Measurements from ENCODE around the gene PDZD2.

PDZD2 gene

DNA sequence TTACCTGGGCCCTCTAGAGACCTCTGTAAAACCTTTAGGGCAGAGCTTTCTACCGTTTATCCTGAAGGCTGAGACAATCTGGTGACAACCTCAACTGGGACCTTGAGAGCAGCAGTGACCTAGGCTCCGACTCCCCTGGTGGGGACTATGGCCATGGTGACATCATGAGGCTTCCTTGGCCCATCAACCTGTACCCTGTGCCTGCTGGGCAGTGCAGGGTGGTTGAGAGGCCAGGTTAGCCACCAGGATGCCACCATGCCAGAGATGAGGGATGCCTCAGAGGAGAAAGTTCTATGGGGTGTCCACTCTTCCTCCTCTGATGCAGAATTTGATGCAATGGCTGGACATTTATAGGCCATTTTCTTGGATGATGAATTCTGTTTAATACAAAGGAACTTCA, 194.8 kb downstream of the PDZD2 start:
- no peak for DNase-seq

- DNase-seq, result no peak
Observed at GRCh38 chr5:31844622-31845345, 205.9 kb downstream of the PDZD2 start.

GRCh38 chr5:31845361-31845760, 206.4 kb downstream of the PDZD2 start:
- DNase-seq, result peak; percentile 8

- no peak for DNase-seq
Observed at GRCh38 chr5:31846934-31847333, 208.0 kb downstream of the PDZD2 start.

- no peak for DNase-seq
Observed at GRCh38 chr5:31847354-31847753, 208.4 kb downstream of the PDZD2 start.

DNA sequence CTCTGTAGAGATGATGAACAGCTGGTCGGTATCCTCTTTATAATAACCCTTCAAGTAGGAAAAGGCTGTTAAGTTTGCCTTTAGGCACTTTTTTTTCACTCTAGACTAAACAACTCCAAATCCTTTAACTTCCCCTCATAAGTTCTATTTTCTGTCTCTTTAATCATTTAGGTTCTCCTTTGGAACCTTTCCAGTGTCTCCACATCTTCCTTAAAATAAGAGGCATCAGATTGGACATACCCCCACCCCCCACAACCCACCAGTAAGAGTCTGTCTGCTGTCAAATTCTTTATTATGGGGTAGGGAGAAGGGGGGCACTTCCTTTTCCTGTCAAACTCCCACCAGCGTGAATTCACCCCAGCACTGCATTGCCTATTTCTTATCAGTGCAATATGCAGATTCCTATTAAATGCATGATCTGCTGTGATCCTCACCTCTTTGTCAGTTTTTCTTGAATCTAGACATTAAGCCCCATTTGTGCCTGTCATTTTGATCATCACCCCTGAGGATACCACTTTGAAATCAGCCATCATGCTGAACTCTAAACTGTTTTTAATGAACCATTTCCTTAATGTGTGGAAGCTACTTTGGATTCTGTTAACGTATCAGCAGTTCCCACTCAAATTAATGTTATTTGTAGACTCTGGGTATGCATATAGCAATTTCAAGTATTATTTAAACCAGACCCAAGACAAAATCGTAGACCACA, 212.2 kb downstream of the PDZD2 start:
- DNase-seq, result no peak

DNA sequence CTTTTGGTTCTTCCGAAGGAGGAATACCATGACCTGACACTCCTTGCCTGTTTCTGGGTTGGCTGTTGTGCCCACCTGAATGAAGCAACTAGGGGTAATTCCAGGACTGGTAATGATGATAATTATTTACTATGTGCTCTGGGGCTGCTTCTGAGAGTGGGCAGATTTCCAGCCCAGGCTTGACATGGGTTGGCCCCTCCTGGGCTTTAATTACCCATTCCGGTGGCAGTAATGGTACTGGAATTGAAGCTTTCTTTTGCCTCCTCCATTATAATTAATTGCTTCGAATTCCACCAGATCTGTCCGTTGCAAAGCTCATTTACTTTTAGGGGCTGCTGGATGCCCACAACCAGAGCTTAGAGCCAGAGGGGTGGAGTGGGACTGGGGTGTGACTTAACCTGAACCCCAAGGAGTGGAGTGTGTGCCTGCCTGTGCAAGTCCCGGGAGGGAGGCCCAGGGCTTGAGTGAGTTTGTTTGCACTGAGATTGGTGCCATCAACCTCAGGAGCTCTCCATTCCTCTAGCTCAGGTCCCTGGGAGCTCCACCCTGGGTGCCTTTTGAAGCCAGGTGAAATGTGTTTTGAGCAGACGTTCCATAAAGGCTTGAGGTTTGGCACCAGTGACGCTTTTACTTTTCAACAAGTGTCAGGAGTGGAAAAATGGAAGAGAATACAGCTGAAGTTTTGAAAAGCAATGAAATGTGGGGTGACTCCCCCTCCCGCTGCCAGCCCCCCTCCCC, 214.6 kb downstream of the PDZD2 start:
- DNase-seq, result no peak

- DNase-seq, result no peak
Observed at GRCh38 chr5:31854181-31855133, 215.5 kb downstream of the PDZD2 start.

DNA sequence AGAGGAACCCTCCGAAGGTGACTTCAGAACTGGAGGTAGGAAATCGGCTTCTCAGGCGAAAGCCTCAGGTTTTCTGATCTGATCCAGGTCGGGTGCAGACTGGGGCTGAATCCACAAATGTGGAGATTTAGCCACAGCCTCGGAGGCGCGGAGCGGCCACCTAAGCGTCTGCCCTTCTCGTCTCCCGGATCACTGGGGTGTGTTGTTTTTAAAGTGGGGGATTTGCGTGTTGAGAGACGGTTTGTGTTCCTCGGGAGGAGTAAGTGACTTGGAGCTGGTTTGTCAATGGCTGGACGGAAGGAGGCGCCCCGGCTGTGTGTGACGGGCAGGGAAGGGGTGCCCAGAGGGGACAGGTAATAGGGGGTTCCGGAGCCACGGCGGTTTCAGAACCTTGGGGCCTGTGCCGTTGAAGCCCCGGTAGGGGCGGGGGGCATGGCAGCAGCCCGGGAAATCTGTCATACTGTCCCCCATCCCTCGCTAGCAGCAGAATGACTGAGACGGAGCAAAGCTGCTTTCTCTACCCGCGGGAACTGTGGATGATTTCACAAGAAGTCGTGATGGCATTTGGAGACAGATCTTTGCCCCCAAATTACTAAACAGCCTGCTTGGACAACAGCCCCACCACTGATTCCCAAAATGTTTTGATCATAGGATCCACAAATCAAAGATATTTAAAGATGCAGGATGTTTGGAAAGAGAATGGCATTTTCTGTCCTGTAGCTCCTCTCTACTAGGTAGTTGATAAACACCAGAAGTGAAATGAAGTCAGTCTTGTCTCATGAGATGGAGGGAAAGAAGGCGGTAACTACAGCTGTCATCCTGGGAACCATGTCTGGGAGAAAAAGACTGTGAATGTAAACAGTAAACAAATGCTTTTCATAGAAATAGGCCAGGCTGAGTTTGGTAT, 216.5 kb downstream of the PDZD2 start:
- no peak for DNase-seq

DNA sequence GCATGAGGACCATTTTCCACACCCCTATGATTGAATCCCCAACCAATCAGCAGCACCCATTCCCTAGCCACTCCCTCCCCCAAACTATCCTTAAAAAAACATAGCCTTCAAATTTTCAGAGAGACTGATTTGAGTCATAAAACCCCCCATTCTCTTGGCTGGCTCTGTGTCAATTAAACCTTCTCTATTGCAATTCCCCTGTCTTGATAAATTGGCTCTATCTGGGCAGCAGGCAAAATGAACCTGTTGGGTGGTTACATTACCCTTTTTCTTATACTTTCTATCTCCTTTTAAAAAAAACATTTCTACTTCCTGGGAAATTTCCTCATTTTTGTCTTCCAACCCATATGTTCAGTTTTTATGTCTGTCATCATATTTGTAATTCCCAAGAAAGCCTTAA, 220.2 kb downstream of the PDZD2 start:
- DNase-seq, result no peak

DNA sequence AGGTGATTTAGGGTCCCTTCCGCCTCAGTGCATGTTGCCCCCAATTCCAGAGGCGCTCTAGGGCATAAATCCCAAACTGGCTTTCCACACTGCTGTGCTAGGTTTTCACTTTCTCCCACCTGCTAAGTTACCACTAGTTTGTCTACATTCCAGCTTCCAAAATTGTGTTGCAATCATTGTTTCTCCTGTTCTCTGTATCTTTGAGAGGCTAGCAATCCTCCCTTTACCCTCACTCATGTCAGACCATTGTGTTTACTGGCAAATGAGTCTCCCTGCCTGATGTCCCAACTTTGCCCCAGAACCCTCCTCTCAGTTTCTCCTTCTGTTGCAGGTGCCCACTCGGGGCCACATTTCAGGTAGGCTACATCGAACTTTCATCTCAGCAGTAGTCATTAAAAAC, 221.3 kb downstream of the PDZD2 start:
- no peak for DNase-seq

DNA sequence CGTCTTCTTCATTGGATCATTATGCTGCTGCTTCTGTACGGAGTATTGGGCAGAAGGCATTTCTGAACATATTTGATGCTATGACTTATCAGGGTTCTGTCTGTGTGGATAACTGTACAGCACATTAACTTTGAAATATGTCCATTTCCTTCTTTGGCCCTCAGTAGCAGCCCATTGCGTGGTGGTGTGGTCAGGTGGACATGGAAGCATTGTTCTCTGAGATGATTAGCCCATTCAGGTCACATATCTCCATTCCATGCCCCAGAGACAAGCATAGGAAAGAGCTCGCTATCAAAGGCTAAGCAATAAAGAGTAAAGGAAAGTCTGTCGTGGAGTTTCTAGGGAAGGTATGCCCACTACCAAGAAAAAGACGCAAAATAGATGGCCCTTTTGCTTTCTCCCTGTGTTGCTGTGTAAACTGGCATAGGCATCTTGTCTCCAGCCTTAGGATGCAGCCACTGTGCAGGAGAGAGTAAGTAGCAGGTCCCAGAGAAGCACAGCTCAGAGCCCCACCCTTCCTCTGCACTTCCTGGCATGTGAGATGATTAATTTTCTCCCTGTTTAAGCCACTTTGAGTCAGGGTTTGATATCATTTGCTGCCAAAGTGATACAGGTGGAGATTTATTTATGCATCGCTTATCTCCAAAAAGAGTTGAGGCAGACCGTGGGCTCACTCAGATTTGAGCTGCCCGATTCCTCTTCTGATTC, 221.9 kb downstream of the PDZD2 start:
- no peak for DNase-seq

GRCh38 chr5:31861601-31862000, 222.7 kb downstream of the PDZD2 start:
- no peak for DNase-seq

- DNase-seq, result no peak
Observed at GRCh38 chr5:31863991-31864411, 225.1 kb downstream of the PDZD2 start.

DNA sequence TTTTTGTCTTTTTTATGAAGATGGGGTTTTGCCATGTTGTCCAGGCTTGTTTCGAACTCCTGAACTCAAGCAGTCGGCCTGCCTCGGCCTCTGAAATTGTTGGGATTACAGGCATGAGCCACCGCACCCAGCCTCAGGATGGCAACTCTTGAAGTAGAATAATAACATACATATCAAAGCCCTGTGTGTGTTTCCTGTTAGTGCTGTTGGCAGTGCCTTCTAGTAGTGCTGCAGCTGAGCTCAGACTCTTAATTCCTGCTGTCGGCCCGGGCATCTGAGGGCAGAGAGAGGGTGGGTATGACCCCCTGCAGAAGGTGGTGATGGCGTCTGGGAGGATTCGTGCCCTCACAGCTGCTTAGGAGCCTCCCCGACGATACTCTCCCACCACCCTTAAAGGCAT, 227.2 kb downstream of the PDZD2 start:
- no peak for DNase-seq

DNA sequence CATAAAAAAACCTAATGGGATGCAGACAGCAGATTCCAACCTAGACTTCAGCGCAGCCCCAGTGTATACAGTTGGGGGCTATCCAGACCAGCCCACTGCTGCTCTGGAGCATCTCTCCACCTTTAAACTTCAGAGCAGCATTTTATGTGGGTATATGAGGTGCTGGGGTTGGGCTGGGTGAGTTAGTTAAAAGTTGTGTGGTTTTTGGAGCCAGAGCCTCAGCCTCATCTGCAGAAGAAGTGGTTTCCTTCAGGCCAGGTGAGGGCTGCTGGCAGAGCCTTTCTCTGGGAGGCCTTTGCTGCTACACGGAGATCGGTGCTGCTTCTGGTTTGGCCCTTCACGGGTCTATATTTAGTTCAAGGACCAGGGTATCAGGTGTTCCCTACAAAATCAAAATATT, 228.3 kb downstream of the PDZD2 start:
- no peak for DNase-seq

DNA sequence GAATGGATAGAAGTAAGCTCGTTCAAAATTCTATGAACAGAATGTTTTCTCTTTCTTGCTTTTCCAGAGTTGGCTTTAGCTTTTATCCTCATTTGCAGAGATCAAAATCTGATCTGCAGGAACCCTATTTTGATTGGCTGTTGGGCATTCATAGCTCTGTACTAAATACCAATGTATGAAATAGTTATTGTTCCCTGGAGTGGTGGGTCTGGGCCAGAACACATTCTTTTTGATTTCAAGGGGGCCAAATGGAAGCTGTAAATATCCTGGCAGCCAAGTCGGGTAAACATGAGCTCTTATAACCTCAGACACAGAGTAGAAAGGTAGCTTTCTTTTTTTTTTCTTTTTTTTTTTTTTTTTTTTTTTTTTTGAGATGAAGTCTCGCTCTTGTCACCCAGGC, 241.5 kb downstream of the PDZD2 start:
- DNase-seq, result no peak

DNA sequence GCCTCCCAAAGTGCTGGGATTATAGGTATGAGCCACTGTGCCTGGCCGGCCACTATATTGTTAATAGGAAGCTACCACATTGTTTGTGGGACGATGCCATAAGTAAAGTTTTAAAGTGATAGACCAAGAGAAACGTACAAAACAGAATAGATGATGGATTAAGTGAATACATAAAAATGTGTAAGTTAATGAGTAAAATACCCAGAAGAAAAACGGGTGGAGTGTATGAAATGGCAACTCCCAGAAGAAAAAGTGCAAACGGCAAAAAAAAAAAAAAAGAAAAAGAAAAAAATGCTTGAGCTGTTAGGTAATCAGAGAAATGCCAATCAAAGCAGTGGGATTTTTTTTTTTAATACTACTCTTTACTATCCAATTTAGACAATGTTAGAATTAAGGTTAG, 246.0 kb downstream of the PDZD2 start:
- no peak for DNase-seq

DNA sequence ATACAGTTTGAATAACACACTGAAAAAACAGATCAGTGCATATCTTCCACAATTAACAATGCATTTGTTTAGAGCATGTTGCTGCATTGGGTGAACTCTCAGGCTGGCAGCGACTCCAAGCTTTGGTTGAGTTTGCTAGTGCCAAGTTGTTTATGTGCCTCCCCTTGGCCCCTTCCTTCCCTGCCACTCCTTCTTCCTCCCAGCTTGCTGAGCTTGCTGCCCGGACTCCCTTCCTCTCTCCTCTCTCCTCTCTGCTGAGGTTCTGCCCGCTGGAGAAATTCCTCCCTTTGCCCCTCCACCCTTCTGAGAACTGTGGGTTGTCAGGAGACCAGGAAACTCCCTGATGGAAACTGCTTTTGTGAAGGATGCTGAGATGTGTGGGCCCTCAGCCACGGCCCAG, 247.3 kb downstream of the PDZD2 start:
- no peak for DNase-seq

- DNase-seq, result no peak
Observed at GRCh38 chr5:31887556-31887955, 248.6 kb downstream of the PDZD2 start.

DNA sequence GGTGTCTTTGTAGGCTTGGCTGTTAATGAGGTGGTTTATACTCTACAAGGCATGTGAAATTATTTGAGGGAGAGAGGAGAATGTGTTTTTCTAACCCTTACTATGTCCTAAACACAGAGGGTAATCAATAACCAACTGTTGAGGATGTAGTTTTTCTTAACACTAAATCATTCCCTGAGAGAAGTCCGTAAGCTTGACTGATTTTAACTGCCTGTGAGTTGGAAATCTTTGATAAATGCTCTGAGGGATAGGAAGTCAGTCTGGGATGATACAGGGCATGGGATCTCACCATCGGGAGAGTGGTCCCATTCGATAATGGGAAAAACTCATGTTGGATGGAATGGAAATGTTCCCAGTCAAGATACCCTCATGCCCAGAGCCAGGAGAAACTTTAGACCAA, 249.6 kb downstream of the PDZD2 start:
- DNase-seq, result no peak

All from OCI-M1 (cell line).